NB4 (cell line): ENCODE data around the gene CPT1C.

ENCODE experiments used
- POLR2A ChIP-seq: IDR thresholded peaks from 2 replicates; pipeline ENCODE4 v1.6.1; 2011; ENCODE audit warnings: mild to moderate bottlenecking; ENCODE audit not compliant: insufficient read length; ENCODE audit errors: extremely low read depth
- TF ChIP-seq, protein P1 (sequence below): IDR thresholded peaks from one replicate; pipeline ENCODE4 v1.5.1; 2012; ENCODE audit warnings: low read depth, low read length

DNA sequence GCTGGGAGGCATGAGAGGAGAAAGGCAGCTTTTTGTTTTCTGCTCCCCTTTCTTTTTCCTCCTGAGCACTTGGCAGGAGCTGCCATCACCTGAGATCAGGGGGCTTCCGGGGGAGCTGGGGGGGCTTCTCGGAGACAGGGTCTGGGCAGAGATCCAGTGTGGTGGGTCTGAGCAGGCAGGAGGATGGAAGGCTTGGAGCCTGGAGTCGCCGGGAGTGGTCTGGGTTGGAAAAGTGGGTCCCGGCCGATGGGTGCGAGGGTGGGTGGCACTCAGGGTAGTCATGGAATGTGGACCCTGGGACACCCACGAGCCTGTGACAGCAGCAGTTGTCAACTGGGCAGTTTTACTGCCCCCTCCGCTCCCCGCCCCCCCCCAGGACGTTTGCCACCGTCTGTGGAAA is 3.8 kb upstream of the CPT1C start:
- TF ChIP-seq, protein P1, sequence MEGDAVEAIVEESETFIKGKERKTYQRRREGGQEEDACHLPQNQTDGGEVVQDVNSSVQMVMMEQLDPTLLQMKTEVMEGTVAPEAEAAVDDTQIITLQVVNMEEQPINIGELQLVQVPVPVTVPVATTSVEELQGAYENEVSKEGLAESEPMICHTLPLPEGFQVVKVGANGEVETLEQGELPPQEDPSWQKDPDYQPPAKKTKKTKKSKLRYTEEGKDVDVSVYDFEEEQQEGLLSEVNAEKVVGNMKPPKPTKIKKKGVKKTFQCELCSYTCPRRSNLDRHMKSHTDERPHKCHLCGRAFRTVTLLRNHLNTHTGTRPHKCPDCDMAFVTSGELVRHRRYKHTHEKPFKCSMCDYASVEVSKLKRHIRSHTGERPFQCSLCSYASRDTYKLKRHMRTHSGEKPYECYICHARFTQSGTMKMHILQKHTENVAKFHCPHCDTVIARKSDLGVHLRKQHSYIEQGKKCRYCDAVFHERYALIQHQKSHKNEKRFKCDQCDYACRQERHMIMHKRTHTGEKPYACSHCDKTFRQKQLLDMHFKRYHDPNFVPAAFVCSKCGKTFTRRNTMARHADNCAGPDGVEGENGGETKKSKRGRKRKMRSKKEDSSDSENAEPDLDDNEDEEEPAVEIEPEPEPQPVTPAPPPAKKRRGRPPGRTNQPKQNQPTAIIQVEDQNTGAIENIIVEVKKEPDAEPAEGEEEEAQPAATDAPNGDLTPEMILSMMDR, result no peak
- TF ChIP-seq POLR2A, result no peak
